ENCODE measurements around the gene DYSF. TPM values are rescaled to one million over a fixed set of nuclear protein-coding genes. Genes with fewer than 3 reads are reported as not detected.

The DYSF gene
- total RNA-seq, 4 donors from 2014 or later: 0.93 to 3.2 (median 2.8) TPM

GRCh38 chr2:71604726-71605120, 151.4 kb downstream of the DYSF start:
- intact Hi-C loops (cut with DNase I; ENCODE audit: low total_unique reads): loop anchor here (5.0 kb wide), 1 partner anchor 188 kb away; no protein-coding TSS in a partner anchor
- DNase-seq (ENCODE audit: low spot score in 2 of 2): no peak
- H3K4me3 ChIP-seq (ENCODE audit: low read depth, poor library complexity, severe bottlenecking): no peak overlapping the region
- TF ChIP-seq POLR2A (IDR thresholded peaks at IDR 0.05) (no peak), CTCF (IDR thresholded peaks at IDR 0.05) (no peak)
- 64 to 75% methylated on average over 4 of the region's 4 CpGs for WGBS, 2 donors

GRCh38 chr2:71605173-71605641, 151.8 kb downstream of the DYSF start:
- intact Hi-C loops (cut with DNase I; ENCODE audit: low total_unique reads): loop anchor here (5.0 kb wide), 1 partner anchor 187 kb away; no protein-coding TSS in a partner anchor
- TF ChIP-seq POLR2A (IDR thresholded peaks at IDR 0.05) (no peak), CTCF (IDR thresholded peaks at IDR 0.05) (no peak)
- H3K4me3 ChIP-seq (ENCODE audit: low read depth, poor library complexity, severe bottlenecking): no peak overlapping the region
- 40 to 50% methylated on average over 9 of the region's 9 CpGs for WGBS, 2 donors
- DNase-seq (ENCODE audit: low spot score in 2 of 2): peak in 1 of 2 donors; percentile 68

- H3K4me3 ChIP-seq (ENCODE audit: low read depth, poor library complexity, severe bottlenecking): no peak overlapping the region
- TF ChIP-seq POLR2A (IDR thresholded peaks at IDR 0.05): no peak
- no peak for TF ChIP-seq CTCF (IDR thresholded peaks at IDR 0.05)
- WGBS, 2 donors: 60 to 74% methylated on average over 6 to 7 of the region's 7 CpGs
- peak in 1 of 2 donors; percentile 69 for DNase-seq (ENCODE audit: low spot score in 2 of 2)
- intact Hi-C loops (cut with DNase I; ENCODE audit: low total_unique reads): loop anchor here (5.0 kb wide), 1 partner anchor 186 kb away; no protein-coding TSS in a partner anchor
These were observed 152.4 kb downstream of the DYSF start for GRCh38 chr2:71605781-71606241.

- intact Hi-C loops (cut with DNase I; ENCODE audit: low total_unique reads): loop anchor here (5.0 kb wide), 1 partner anchor 186 kb away; no protein-coding TSS in a partner anchor
- DNase-seq (ENCODE audit: low spot score in 2 of 2): peak in 1 of 2 donors; percentile 45
- WGBS, 2 donors: 64 to 93% methylated on average over 3 of the region's 3 CpGs
- TF ChIP-seq POLR2A (IDR thresholded peaks at IDR 0.05) (no peak), CTCF (IDR thresholded peaks at IDR 0.05) (no peak)
- no peak overlapping the region for H3K4me3 ChIP-seq (ENCODE audit: low read depth, poor library complexity, severe bottlenecking)
These were observed 152.9 kb downstream of the DYSF start for GRCh38 chr2:71606244-71606643.

- intact Hi-C loops (cut with DNase I; ENCODE audit: low total_unique reads): loop anchor here (5.0 kb wide), 1 partner anchor 185 kb away; no protein-coding TSS in a partner anchor
- WGBS, 2 donors: 95 to 96% methylated on average over 7 of the region's 7 CpGs
- H3K4me3 ChIP-seq (ENCODE audit: low read depth, poor library complexity, severe bottlenecking): no peak overlapping the region
- peak in 1 of 2 donors; percentile 79 for DNase-seq (ENCODE audit: low spot score in 2 of 2)
- TF ChIP-seq CTCF (IDR thresholded peaks at IDR 0.05) (no peak), POLR2A (IDR thresholded peaks at IDR 0.05) (no peak)
These were observed 154.0 kb downstream of the DYSF start for GRCh38 chr2:71607151-71607889.

All from lower leg skin (tissue), 4 donors.